ENCODE results near the gene TAS2R10. TPM values are rescaled to one million over a fixed set of nuclear protein-coding genes. Genes with fewer than 3 reads are reported as not detected.

Gene TAS2R10
- polyA plus RNA-seq, 1 donor from 2014 or later = 8.3 TPM

- Histone ChIP-seq H3K9me2 (ENCODE audit: insufficient read depth, low read length) (no peaks in the 10 kb centered on the region), H4K20me1 (ENCODE audit: insufficient read depth) (no peaks in the 10 kb centered on the region), H3K27me3 (ENCODE audit: insufficient read depth, low read depth, low read length) (no peaks in the 10 kb centered on the region), H3K4me3 (ENCODE audit: low read length) (no peak within 1 kb of the TSS), H3F3A (ENCODE audit: insufficient read depth, low read length, poor library complexity, severe bottlenecking) (no peaks in the 10 kb centered on the region), H3K9ac (ENCODE audit: low read length) (no peak within 1 kb of the TSS), H3K4me2 (ENCODE audit: low read length) (no peak within 1 kb of the TSS), H3K79me2 (replicated peaks; ENCODE audit: insufficient read depth, low read length) (no peaks in the 10 kb centered on the region), H3K36me3 (ENCODE audit: insufficient read depth, low read length) (no peaks in the 10 kb centered on the region), H3K27ac (ENCODE audit: low read length) (no peak within 1 kb of the TSS), H3K9me3 (ENCODE audit: low read length) (no peaks in the 10 kb centered on the region), H2AFZ (ENCODE audit: low read depth, low read length) (no peak within 1 kb of the TSS)
- no peak for TF ChIP-seq TAF1 (IDR thresholded peaks at IDR 0.05; ENCODE audit: low read depth)
- no peak for TF ChIP-seq EP300 (conservative IDR thresholded peaks at IDR 0.05; ENCODE audit: poor library complexity, severe bottlenecking)
- no peak for TF ChIP-seq SMC3 (conservative IDR thresholded peaks at IDR 0.05; ENCODE audit: poor library complexity)
- TF ChIP-seq RAD21 (conservative IDR thresholded peaks at IDR 0.05) = no peak
- TF ChIP-seq POLR2AphosphoS5 (IDR thresholded peaks at IDR 0.05) = no peak
- no peak for TF ChIP-seq MXI1 (conservative IDR thresholded peaks at IDR 0.05; ENCODE audit: poor library complexity, severe bottlenecking)
- TF ChIP-seq EZH2 (IDR thresholded peaks at IDR 0.05; ENCODE audit: borderline replicate concordance, insufficient read depth, low read length, poor library complexity, severe bottlenecking) = no peak
- TF ChIP-seq CTCF (IDR thresholded peaks at IDR 0.05; ENCODE audit: poor library complexity, severe bottlenecking) = no peak
- TF ChIP-seq REST (IDR thresholded peaks at IDR 0.05; ENCODE audit: borderline replicate concordance) = no peak
These were observed 23.3 kb upstream of the TAS2R10 start, which contains the start of gene PRR4 for GRCh38 chr12:10849425-10849878. Gene PRR4 (minus strand): TSS chr12:10849475. CDS start chr12:10849437, 38 bp downstream.

- Histone ChIP-seq H3K27ac (ENCODE audit: low read length) (no peak overlapping the region), H4K20me1 (ENCODE audit: insufficient read depth) (no peaks in the 10 kb centered on the region)
- TF ChIP-seq SMC3 (conservative IDR thresholded peaks at IDR 0.05; ENCODE audit: poor library complexity) = no peak
- TF ChIP-seq RAD21 (conservative IDR thresholded peaks at IDR 0.05) = no peak
- no peak for TF ChIP-seq EP300 (conservative IDR thresholded peaks at IDR 0.05; ENCODE audit: poor library complexity, severe bottlenecking)
- no peak for TF ChIP-seq CTCF (IDR thresholded peaks at IDR 0.05; ENCODE audit: poor library complexity, severe bottlenecking)
- TF ChIP-seq POLR2AphosphoS5 (IDR thresholded peaks at IDR 0.05) = no peak
- no peak for TF ChIP-seq TAF1 (IDR thresholded peaks at IDR 0.05; ENCODE audit: low read depth)
- TF ChIP-seq EZH2 (IDR thresholded peaks at IDR 0.05; ENCODE audit: borderline replicate concordance, insufficient read depth, low read length, poor library complexity, severe bottlenecking) = no peak
- TF ChIP-seq REST (IDR thresholded peaks at IDR 0.05; ENCODE audit: borderline replicate concordance) = no peak
- no peak for TF ChIP-seq MXI1 (conservative IDR thresholded peaks at IDR 0.05; ENCODE audit: poor library complexity, severe bottlenecking)
These were observed 21.6 kb upstream of the TAS2R10 start for GRCh38 chr12:10847744-10848143.

More at GRCh38 chr12:10847744-10848143, 21.6 kb upstream of the TAS2R10 start:
- H3K4me3 ChIP-seq (ENCODE audit: low read length) = no peak overlapping the region
- H3K27me3 ChIP-seq (ENCODE audit: insufficient read depth, low read depth, low read length) = no peaks in the 10 kb centered on the region
- H3K9ac ChIP-seq (ENCODE audit: low read length) = no peak overlapping the region
- H3K9me3 ChIP-seq (ENCODE audit: low read length) = no peaks in the 10 kb centered on the region
- no peak overlapping the region for H3K4me2 ChIP-seq (ENCODE audit: low read length)
- no peaks in the 10 kb centered on the region for H3K9me2 ChIP-seq (ENCODE audit: insufficient read depth, low read length)
- no peak overlapping the region for H2AFZ ChIP-seq (ENCODE audit: low read depth, low read length)
- H3K36me3 ChIP-seq (ENCODE audit: insufficient read depth, low read length) = no peaks in the 10 kb centered on the region
- H3F3A ChIP-seq (ENCODE audit: insufficient read depth, low read length, poor library complexity, severe bottlenecking) = no peaks in the 10 kb centered on the region
- no peaks in the 10 kb centered on the region for H3K79me2 ChIP-seq (replicated peaks; ENCODE audit: insufficient read depth, low read length)

Data from neural cell (in vitro differentiated cells).